GM18868 (cell line): Measurements from ENCODE around the gene TAF3.
"Not testable (repeated sequence)": the region's sequence is repeated elsewhere in the genome, so short reads cannot be mapped to it uniquely, and the experiment has no call there.

Experiments used
- ATAC-seq: cut with Tn5 transposase; IDR thresholded peaks from one replicate; pipeline ENCODE4 v1.9.1; 2021; ENCODE audit warnings: mild to moderate bottlenecking, moderate library complexity; ENCODE audit not compliant: unreplicated experiment

TAF3 gene

GRCh38 chr10:7811000-7811399 is 7.3 kb upstream of the TAF3 start:
- no peak for ATAC-seq

DNA sequence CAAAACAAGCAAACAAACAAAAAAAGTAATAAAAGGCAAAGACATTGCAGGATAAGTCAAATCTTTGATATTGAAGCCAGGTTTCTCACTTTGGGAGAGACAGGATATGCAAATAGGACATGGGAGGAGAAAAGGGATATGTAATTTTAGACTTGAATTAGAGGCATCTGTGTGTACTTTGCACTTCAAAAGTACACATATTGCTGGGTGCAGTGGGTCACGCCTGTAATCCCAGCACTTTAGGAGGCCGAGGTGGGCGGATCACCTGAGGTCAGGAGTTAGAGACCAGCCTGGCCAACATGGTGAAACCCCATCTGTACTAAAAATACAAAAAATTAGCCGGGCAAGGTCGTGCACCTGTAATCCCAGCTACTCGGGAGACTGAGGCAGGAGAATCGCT is 6.6 kb upstream of the TAF3 start:
- ATAC-seq: not testable (repeated sequence)

DNA sequence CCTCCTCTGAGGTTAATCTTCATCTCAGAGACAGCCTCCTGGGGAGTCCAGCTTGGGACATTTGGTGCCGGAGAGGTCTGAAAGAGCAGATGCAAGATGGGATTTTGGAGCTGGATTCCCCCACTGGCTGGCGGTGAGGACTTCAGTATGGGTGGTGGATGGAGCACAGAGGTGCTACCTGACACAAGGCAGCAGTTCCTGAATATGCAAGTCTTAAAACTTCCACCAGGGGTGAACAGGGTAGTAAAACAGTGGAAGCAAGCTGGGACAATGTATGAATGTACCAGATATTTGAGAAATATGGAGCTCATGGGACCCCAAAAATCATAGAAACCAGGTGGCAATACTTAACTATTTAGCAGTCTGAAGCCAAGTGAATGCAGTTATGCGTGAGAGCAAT is 4.8 kb upstream of the TAF3 start:
- ATAC-seq: no peak

DNA sequence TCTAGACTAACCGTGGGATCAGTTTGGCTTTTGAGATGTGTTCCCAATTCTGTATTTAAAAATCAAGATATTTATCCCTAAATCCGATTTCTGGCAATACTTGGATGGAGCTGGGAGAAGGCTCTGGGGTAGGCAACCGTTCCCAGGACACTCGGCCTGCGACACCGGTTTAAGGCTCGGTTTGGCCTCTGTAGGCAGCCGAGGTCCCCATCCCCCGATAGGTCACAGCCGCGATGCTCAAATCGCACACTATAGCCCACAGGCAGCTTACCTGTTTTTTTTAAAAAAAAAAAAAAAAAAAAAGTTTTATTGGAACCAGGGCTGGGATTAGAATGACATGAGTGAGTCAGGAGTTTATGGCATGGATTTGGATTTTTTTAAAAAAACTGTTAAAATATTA is 729 bp upstream of the TAF3 start:
- no peak for ATAC-seq

- ATAC-seq: peak; percentile 19
Observed at GRCh38 chr10:7817984-7818294, 366 bp upstream of the TAF3 start.

DNA sequence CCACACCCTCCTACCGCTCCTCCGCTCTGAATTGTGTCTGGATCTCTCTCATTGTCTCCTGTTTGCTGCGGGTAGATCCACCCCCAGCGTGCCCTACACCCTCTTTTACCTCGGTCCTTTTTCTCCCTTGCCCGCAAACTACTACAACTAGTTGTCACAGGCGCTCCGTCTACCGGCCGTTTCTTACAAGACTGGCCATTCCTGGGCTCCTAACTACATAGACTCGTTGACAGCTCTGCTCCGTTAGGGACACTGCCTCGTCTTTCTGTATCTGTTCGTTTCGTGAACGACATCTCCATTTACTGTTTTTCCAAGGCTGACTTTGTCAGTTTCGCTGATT is 786 bp downstream of the TAF3 start:
- ATAC-seq: peak; percentile 47

GRCh38 chr10:7824251-7824650 is 5.9 kb downstream of the TAF3 start:
- no peak for ATAC-seq

DNA sequence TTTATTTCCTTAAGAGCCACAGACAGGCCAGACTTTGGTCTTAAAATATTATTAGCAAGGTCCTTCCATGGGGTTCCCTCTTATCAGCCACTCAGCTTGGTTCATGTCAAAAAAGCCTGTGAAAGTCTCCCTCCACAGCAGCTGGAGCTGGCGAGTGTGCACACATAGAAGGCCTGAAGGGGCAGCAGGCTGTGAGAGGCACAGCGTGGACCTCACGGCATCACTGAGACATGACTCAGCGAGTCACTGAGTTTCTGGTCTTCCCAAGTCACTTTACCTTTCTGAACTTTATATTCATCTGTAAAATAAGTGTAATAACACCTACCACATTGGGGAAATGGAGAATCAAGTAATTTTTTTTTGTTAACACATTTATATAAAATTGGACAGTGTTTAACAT is 8.7 kb downstream of the TAF3 start:
- ATAC-seq: no peak

DNA sequence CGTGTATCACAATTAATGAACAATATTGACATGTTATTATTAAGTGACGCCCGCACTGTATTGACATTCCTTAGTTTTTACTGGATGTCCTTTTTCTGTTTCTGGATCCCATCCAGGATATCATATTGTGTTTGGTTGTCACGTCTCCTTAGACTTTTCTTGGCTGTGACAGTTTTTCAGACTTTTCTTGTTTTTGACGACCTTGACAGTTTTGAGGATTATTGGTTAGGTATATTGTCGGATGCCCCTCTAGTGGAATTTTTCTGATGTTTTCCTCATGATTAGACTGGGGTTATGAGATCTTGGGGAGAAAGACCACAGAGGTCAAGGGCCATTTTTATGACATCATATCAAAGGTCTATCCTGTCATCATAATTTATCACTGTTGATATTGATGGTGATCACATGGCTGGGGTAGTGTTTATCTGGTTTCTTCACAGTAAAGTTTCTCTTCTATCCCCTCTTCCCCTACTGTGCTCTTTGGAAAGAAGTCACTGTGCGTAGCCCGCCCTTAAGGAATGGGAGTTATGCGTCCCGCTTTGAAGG is 11.1 kb downstream of the TAF3 start:
- no peak for ATAC-seq

DNA sequence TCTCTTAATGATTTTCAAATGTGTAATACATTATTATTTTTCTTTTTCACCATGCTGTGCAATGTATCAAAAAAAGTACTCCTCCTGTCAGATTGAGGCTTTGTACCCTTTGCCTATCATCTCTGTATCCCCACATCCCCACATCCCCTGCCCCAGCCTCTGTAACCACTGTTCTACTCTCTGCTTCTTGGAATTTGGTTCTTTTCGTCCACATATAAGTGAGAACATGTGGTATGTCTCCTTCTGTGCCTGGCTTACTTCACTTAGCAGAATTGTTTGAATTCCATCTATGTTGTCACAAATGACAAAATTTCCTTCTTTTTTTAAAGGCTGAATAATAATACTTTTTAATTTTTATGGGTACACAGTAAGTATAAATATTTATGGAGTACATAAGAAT is 13.8 kb downstream of the TAF3 start:
- ATAC-seq: no peak

- no peak for ATAC-seq
Observed at GRCh38 chr10:7833210-7833609, 14.9 kb downstream of the TAF3 start.

DNA sequence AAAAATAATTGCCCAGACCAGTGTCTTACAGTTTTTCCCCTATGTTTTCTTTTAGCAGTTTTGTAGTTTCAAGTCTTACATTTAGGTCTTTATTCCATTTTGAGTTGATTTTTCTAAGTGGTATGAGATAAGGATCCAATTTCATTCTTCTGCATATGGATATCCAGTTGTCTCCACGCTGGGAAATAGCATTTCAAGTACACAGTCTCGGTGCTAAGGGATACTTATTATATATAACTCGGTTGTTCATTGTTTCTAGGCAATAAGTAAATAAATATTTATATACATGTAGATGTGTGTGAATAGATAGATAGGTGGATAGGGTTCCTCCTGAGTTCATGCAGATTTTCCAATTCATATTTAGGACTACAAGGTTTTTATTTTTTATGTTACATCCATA is 16.0 kb downstream of the TAF3 start:
- ATAC-seq: no peak

GRCh38 chr10:7836571-7836970 is 18.3 kb downstream of the TAF3 start:
- no peak for ATAC-seq

- no peak for ATAC-seq
Observed at GRCh38 chr10:7846591-7846990, 28.3 kb downstream of the TAF3 start.

DNA sequence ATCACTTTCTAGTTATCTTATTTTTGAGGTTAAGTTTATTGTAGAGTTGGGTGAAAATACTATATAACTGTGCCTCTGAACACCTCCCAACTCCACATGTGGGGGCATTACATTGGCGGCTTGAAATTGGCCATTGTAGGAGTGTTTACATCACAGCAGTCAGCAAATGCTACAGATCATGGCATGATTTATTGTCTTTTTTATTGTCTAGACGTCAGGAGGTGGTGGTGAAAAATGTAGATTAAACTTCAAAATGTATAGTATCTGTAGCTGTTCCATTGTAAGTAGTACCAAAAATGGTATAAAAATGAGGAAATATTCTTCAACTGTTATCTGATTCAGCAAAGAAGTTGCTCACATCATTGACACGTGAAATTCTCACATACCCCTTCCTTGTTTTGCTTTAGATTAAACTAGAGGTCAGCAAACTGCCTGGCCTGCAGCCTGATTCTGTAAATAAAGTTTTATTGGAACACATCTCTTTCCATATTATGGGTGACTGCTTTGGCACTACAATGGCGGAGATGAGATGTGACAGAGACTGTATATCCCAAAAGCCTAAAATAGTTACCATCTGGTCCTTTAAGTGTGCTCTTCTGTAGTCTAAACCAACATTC is 35.0 kb downstream of the TAF3 start:
- no peak for ATAC-seq

DNA sequence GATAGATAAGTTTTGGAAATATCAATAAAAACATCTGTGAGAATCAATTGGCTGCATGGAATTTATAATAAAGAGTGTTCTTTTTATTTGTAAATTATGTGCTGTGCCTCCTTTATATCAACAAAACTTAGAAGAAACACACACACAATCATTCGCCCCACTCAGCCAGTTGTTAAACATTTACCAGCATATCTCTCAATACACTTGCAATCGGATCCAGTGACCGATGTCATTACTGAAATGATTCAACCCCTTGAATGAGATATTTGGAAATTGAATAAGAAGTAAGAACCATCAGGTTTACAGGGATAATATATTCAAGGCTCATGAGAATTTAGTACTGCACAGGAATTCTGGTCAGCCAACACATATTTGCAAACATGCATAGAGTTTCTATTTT is 35.6 kb downstream of the TAF3 start:
- no peak for ATAC-seq

GRCh38 chr10:7855205-7855604 is 36.9 kb downstream of the TAF3 start:
- ATAC-seq: no peak

- ATAC-seq: no peak
Observed at GRCh38 chr10:7856678-7857077, 38.4 kb downstream of the TAF3 start.

DNA sequence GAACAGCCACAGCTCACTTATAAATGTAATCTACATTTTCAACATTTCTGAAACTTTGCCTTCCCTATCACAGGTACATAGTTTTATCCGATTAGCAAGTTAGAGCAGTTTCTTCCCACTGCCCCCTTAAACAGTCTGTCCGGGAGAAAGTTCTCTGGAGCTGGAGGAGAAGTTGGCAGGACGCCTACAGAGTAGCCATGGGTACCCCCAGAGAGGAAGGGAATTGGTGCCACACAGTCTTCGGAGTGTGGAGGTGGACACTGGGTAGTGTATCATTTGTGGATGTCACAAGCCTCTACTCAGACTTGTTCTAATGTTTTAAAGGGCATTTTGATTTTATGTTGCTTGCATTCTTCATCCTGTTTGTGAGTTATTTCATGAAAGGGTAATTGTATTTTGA is 39.0 kb downstream of the TAF3 start:
- ATAC-seq: no peak

DNA sequence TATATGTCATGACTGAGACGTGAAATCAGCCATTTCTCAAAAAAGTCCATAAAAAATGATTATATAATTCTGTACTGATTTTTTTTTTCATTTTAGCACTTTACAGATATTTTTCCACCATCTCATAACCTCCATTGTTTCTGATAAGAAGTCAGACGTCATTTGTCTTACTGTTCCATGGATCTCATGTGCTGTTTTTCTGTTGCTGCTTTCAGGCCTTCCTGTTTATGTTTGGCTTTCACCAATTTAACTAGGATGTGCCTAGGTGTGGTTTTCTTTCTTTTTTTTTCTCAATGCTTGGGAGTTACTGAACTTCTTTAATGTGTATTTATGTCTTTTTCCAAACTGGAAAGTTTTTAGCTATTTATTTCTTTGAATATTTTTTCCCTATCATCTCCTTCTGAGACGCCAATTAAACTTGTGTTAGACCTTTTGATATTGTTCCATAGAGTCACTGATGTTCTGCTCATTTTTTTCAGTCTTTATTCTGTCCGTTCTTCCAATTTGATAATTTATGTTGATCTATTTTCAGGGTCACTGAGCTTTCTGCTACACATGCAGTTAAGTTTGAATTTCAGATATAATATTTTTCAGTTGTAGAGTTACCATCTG is 43.3 kb downstream of the TAF3 start:
- ATAC-seq: no peak

- ATAC-seq: no peak
Observed at GRCh38 chr10:7862121-7862514, 43.8 kb downstream of the TAF3 start.

DNA sequence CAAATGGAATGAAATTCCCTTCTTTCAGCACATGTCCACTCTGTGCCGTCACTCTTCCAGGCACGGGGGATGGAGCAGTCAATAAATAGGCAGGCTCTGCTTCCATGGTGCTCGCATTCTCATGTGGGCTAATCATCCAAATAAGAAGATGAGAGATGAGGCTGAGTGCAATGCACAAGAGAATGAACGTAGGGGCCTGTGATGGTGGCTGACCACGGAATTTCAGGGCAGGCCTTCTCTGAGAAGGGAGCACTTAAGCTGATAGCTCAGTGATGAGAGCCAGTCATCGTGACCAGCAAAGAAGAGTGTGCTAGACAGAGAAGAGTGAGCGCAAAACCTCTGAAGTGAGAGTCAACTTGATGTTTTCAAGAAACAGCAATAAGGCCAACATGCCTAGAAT is 47.9 kb downstream of the TAF3 start:
- ATAC-seq: no peak

DNA sequence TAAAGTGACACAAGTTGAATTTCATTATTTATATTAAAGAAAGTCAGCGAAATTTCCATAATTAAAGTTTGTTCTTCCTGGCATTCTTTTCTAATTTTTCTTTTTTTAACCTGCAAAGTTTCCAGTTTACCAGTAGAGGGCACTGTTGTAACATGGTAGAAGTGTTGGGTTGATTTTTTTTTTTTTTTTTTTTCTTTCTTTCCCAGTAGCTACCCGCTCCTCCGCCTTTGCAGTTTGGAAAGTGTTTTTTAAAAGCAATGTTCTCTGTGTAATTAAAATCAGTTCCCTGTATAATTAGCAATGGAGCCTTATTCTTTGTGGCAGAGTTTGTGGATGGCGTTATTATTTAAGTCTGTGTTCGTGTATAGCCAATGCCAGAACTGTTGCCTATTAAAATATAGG is 53.7 kb downstream of the TAF3 start:
- ATAC-seq: no peak
